ENCODE measurements around the gene PPARD. TPM values are rescaled to one million over a fixed set of nuclear protein-coding genes. Genes with fewer than 3 reads are reported as not detected.

PPARD gene
- total and polyA plus RNA-seq, 2 of the 13 experiments (the other 11 are each of a cell fraction or from before 2014, with no cell fraction given): 6.1 to 13.3 TPM

GRCh38 chr6:35468181-35468979, 126.0 kb downstream of the PPARD start, which contains the start of gene RPL10A (continued):
- TF ChIP-seq SIN3B (IDR thresholded peaks at IDR 0.05; ENCODE audit: low read length) (peak; percentile 72), ZHX1 (CRISPR knock-in tag; IDR thresholded peaks at IDR 0.05; ENCODE audit: low read depth) (peak; percentile 91), HNF4G (IDR thresholded peaks at IDR 0.05; ENCODE audit: borderline replicate concordance, low read depth, low read length) (peak; percentile 26; the same call in 1 of the 2 replicates), HNF4G (CRISPR knock-in tag; IDR thresholded peaks at IDR 0.05; ENCODE audit: borderline replicate concordance, low read depth) (peak; percentile 46; the same call in 1 of the 2 replicates), ZNF512 (CRISPR knock-in tag; IDR thresholded peaks at IDR 0.05) (no peak), ZNF782 (CRISPR knock-in tag; IDR thresholded peaks at IDR 0.05; ENCODE audit: borderline replicate concordance) (peak; percentile 96; the same call in 1 of the 2 replicates), ZNF138 (CRISPR knock-in tag; IDR thresholded peaks at IDR 0.05; ENCODE audit: low read depth) (0 out of 2 replicates have a peak, but pooled peaks have one; percentile 91), PRDM10 (CRISPR knock-in tag; IDR thresholded peaks at IDR 0.05; ENCODE audit: low read depth) (peak; percentile 94), ZMYM2 (CRISPR knock-in tag; IDR thresholded peaks at IDR 0.05) (peak; percentile 87), SMAD1 (CRISPR knock-in tag; IDR thresholded peaks at IDR 0.05; ENCODE audit: borderline replicate concordance, low read depth) (peak; percentile 99), KDM5B (CRISPR knock-in tag; IDR thresholded peaks at IDR 0.05; ENCODE audit: borderline replicate concordance) (peak; percentile 98), ZNF646 (CRISPR knock-in tag; IDR thresholded peaks at IDR 0.05) (no peak; the same call in 1 of the 2 replicates)

All from HepG2 (cell line).